NCI-H2107 treated with DMSO at 0.1 percent for 48 hours (cell line): Measurements from ENCODE around the gene FLOT1.

Source experiments
- DNase-seq: peaks from one replicate; lab custom pipeline; 2025; ENCODE audit not compliant: unreplicated experiment; lab: John Stamatoyannopoulos, UW

FLOT1 gene

DNA sequence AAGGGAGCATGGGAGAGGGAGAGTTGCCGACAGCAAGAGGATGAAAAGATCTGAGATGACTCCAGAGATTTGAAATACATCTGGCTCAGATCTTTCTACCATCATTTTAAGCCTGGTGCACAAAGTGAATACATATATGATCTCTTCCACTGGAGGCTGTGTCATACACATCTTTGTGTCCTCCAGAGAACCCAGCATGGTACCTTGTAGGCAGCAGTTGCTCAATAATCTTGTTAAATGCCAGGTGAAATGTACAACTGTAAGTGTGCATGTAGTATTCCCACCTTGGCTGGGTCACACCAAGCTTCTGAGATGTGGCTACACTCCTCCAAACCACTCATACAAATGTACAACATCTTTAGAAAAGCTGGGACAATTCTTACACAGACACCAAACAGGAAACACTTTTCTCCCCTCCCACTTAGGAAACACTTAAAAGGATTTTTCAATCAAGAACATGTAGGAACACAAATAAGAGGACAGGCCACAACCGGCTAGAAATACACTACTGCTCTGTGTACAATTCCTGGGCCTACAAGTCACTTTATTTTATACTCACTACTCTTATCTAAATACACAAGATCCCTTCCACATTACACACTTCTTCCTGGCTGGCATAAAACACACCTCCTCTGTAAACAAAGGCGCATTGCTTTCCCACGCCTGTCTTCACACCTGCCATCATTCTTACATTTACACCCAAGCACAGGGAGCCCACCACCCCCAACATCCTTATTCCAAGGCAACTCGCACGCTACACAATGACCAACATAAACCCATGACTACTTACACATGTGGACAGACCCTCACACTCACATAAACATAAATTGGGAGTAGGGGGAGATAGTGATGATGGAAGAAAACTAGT is 5.6 kb upstream of the FLOT1 start:
- DNase-seq: no peak

DNA sequence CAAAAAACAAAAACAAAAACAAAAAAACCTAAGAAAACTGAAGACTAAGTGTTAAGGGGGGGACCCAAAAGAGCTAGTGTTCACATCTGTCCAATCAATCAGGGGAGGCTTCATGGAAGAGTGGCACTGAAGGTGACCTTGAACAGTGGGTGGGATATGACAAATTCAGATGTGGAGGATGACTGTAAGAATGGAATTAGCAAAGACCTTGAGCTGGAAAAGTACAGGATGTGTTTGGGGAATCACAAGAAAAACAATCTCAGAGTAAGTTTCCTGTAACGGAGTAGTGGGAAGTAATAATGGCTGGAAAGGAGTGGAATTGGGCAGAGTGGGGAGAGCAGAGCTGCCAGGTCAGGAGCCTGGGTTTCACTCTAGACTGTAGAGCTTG is 4.8 kb upstream of the FLOT1 start:
- no peak for DNase-seq

DNA sequence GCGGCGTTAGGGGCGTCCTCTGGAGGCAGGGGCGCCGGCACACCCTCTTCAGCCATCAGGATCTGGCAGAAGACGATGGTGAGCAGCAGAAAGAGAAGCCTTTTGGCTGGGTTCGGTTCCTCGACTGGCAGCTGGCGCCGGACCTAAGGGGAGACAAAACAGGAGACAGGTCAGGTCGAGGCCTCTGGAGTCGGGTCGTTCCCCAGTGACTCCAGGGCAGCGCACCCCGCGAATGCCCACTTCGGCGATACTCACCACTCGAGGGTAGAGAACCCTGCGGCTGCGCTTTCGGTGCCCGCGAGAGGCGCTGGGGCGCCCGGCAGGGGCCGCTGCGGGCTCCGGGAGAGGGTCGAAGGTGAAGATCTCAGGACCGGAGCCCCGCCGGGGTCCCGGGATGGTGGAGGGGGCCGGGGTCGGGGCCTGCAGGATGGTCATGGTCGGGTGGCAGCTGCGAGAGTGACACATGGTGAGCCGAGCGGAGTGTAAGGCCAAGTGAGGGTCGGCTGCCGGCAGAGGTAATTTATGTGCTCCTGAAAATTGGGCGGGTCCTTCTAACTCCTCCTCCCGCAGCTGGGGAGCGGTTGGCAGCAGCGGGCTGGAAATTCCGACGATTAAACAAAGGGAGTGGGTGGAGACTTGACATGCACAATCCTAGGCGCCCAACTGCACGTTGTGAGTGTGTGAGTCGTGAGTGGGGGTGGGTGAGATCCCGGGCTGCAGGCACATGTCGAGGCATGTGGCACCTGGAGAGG is 1.7 kb upstream of the FLOT1 start, which contains the start of gene IER3:
Gene IER3 (minus strand): TSS at position 494 of the 752 bp plus-strand sequence. CDS start 29 bp downstream, at position 465.
- peak; percentile 18 for DNase-seq

DNA sequence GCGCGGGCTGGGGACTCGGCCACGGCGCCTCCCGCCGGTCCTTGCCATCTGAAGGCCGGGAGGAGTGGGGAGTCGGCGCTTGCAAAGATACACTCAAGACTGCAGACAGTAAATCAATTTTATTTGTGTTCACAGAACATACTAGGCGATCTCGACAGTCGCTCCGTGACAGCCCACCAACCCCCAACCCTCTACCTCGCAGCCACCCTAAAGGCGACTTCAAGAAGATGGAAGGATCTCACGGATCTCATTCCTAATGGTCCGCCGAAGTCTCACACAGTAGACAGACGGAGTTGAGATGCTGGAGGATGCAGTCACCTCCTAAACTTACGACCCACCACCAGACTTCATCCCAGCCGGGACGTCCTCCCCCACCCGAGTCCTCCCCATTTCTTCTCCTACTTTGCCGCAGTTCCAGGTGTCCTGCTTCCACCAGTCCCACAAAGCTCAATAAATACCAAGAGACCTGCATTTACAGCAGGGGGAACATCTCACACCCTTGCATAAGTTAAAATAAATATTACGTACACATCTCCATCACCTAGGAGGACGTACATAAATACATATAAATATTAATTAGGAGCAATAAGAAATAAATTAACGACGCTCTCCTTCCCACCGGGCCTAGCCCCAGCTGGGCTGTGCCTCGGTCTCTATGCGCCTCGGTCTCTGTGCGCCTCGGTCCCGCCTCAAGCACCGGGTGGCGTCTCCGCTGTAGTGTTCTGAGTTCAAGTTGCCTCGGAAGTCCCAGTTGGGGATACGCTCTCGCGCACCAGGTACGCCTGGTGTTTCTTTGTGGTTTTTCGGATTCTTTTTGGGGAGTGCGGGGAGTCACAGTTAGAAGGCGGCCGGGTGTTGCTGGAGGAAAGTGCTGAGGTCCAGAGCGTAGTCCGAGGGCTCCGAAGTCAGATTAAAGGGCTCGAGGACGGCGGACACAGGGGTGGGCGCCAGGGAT is 889 bp upstream of the FLOT1 start:
- no peak for DNase-seq

DNA sequence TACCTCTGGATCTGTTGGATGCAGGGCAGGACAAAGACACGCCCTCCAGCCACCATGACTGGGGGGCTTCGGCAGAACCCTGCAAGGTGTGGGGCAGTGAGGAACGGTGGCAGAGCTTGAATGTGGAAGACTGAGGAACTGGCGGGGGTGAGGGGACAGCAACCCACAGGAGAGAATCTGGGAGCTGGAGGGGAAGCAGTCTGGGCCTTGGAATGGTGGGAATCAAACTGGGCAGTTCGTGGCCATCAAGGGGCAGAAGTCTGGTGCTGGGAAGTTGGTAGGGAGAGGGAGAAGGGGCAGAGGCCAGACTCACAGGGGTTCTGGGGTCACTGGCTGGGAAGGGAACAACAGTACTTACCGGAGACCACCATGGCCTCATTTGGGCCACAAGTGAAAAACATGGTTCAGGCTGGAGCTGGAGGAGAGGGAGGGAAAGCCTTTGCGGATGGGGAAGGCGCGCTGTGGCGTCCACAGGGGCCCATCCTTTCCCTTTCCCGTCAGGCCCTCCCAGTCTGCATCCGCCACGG is 635 bp downstream of the FLOT1 start:
- no peak for DNase-seq

DNA sequence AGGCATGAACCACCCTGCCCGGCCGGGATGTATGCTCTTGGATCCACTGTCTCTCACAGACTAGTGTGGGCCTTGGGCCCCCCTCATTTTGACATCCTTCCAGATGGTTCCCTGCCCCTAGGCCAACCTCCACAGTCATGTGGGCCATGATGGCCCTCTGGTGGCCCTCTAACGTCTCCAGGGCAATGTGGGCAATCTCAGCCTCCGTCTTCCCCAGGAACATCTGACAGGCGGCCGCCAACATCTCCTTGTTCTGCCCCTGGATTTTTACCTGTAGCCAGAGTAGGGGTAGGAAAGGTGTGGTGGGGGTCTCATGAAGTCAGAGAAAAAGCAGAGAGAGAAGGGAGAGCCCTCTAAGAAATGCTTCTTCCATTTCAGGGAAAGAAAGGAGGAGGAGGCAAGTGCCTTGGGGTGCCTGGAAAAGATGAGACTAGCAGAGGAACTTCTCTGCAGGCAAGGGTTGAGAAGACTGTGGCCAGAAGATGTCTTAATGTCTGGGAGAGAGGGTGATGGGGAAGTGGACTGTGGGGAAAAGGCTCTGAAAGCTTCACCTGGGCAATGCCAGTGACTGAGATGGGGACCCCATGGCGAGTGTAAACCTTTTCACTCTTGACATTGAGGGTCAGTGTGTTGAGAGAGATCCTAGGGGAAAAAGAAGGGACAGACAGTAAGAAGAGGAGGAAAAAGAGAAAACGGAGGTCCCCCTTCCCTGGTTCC is 1.3 kb downstream of the FLOT1 start:
- no peak for DNase-seq

DNA sequence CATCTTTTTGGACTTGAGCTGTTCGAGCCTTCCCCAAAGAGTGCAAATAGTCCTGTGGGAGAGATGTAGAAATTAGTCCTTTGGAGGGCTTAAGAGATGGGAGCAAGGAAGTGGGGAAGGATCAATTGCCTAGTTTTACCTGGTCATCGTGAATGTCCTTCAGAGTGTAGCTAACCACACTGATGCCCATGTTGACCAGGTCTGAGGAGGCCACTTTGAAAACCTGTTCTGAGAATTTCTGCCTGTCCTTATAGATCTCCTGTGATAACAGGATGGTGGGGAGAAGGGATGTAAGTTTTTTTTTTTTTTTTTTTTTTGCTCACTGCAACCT is 2.0 kb downstream of the FLOT1 start:
- DNase-seq: no peak

DNA sequence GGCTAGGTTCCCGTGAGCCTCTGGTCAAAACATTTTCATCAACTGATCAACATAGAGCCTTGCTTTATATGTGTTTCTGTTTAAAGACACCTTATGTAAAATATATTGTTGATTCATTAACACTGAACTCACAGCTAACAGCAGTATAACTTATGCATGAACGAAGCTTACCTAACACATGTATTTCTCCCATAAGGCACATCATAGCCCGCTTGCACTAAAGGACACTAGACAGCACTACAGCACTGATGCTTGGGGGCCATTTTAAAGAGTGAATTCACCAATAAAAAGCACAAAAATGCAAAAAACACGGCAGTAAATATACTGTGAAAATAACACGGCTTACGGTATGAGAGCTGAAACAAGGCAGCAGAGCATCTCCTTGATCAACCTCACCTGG is 4.0 kb downstream of the FLOT1 start:
- no peak for DNase-seq

DNA sequence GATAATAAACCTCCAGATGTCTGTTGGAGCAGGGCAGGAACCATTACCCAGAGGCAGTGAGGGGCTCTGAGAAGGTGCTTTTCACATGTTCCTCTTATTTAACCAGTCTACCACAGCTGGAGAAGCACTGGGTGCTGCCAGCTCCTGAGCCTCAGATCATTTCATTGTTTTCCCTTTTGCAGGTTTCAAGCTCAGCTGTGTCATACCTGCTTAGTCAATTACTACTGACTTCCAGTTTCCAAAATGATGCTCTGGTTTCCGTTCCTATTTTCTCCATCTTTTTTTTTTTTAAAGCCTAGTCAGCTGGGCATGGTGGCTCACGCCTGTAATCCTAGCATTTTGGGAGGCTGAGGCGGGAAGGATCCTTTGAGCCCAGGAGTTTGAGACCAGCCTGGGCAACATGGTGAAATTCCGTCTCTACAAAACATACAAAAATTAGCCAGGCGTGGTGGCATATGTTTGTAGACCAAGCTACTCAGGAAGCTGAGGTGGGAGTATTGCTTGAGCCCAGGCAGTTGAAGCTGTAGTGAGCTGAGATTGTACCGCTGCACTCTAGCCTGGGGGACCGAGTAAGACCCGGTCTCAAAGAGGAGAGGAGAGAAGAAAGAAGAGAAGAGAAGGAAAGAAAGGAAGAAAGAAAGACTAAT is 6.7 kb downstream of the FLOT1 start:
- DNase-seq: no peak

DNA sequence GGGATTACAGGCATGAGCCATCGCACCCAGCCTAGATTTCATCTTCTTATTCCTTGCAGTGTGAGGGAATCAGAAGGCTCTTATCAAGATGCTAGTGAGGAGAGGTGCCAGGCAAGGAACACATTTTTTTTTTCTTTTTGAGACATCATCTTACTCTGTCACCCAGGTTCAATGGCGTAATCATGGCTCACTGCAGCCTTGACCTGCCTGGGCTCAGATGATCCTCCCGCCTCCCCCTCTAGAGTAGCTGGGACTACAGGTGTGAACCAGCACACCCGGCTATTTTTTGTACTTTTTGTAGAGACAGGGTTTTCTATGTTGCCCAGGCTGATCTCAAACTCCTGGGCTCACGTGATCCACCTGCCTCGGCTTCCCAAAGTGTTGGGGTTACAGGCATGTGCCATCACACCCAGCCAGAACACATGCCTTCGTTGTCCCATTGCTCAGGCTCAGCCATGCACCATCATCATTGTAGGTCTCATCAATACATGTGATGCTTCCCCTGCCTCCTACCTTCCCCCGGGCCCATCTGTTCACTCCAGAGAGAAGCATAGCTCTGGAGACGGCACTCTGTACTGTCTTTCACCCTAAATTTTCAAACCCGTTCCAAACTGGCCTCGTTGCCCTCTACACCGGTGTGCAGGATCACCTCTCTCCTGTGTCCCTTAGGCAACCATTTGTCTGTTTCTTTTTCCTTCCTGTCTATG is 10.1 kb downstream of the FLOT1 start:
- DNase-seq: no peak

DNA sequence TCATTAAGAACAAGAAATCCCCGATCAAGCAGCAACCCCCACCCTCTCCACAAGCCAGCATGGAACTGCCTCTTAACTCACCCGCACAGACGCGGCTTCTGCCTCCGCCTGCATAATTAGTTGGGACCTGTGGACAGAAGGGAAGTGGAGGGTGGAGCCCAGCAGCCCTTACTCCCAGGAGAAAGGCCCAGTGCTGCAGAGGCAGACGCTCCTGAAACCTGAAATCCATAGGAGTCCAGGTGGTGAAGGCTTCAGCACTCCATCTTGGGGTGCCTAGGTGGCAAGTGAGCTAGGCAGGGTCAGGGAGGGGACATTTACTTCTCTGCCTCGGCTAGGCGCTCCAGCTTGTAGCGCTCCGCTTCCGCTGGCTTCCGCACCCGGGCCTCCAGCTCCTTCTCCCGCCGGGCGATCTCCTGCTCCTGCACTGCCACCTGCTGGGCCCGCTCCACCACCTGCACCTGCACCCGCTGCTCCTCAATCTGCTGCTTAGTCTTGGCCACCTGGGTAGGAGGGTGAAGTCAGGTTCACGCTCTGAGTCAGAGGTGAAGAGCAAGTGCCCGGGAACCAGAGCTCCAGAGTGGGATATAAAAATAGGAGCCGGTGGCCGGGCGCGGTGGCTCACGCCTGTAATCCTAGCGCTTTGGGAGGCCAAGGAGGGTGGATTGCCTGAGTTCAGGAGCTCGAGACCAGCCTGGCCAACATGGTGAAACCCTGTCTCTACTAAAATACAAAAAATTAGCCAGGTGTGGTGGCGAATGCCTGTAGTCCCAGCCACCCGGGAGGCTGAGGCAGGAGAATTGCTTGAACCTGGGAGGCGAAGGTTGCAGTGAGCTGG is 11.7 kb downstream of the FLOT1 start:
- peak; percentile 77 for DNase-seq

DNA sequence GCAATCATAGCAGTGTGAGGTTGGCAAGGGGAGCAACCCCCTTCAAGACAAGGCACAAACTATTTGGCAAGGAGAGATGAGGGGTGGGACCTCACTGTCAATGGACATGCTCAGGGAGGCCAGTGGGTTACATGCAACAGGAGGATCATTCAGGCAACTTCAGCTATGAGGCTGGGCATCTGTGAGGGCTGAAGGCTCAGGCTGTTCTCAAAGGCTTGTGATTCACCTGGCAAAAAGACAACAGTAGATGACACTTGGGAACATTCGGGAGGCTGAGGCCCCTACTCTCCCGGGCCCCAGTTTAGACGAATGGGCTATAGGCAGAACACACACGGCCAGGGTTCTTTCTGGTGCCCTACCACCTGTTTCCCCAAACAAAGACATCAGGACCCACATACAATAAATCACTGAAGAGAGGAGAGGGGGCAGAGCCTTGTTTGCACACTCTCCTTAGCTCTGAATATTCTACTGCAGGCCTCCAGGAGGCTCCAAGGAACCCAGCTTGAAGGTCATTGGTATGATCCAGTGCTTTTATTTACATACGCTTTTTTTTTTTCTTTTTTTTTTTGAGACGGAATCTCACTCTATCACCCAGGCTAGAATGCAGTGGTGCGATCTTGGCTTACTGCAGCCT is 14.4 kb downstream of the FLOT1 start:
- no peak for DNase-seq

DNA sequence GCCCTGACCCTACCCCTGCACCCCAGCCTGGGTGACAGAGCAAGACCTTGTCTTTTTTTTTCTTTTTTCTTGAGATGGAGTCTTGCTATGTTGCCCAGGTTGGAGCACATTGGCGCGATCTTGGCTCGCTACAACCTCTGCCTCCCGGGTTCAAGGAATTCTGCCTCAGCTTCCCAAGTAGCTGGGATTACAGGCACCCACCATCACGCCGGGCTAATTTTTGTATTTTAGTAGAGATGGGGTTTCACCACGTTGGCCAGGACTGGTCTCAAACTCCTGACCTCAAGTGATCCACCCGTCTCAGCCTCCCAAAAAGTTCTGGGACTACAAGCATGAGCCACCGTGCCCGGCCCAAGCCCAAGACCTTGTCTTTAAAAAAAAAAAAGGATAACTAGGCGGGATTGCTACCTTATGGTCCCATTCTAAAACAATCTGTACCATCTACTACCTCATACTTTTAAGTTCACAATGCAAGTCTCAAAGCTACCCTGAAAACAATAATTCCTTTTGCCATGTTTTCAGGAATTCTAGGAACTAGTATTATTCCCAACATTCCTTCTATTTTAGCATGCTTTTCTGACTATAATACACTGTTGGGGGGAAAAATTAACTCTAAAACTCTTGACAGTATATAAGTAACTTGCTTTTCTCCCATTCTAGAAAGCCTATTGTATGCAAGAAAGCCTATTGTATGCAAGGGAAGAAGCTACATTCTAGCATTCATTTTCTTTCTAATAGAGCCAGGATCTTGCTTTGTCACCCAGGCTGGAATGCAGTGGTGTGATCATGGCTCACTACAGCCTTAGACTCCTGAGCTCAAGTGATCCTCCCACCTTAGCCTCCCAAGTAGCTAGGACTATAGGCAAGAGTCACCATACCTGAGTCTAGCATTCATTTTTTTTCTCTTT is 15.7 kb downstream of the FLOT1 start:
- no peak for DNase-seq

DNA sequence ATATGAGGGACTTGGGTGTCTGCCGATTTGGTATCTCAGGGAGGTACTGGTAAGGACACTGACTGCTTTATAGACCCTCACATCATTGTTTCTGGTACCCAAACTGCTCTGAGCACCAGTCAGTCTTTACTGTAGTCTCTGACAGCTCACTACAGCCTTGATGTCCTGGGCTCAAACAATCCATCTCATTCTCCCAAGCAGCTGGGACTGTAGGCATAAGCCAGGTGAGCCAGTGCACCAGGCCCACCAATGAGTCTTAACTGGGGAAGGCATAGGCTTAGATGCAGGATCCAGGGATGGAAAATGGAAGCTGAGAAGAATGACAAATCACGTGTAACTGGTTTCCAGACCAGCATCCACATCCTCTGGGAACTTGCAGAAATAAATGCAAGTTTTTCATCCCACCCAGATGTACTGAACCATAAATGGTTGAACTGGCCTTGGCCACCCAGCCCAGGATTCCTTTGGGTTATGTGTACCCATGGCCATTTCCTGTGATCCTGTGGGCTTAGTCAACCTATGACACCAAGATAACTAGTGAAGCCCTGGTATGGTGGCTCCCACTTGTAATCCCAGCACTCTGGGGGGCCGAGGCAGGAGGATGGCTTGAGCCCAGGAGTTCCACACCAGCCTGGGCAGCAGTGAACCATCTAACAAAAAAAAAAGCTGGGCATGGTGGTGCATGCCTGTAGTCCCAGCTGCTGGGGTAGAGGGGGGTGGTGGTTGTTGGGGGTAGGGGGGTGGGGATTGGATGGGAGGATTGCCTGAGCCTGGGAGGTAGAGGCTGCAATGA is 16.6 kb downstream of the FLOT1 start:
- DNase-seq: no peak

DNA sequence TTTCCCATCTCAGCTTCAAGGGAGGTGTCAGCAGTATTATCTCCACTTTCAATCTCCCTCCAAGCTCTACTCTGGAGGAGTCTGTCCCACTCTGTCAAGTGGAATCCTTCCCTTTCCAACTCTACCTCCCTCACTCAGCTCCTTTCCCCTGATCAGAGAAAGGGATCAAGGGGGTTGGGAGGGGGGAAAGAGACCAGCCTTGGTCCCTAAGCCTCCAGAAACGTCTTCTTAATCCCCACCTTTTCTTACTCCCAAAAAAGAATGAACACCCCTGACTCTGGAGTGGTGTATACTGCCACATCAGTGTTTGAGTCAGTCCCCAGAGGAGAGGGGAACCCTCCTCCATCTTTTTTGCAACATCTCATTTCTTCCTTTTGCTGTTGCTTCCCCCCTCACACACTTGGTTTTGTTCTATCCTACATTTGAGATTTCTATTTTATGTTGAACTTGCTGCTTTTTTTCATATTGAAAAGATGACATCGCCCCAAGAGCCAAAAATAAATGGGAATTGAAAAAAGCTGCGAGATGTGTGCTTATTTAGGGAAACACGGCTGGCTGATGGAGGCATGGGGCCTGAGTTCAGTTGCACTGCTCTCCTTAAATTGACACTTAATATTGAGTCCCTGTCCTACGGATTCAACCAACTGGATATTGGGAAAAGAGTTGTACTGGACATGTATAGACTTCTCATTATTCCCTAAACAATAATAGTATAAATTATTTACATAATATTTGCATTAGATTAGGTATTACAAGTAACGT is 17.4 kb downstream of the FLOT1 start:
- no peak for DNase-seq
